Hypothalamus (tissue), 51 donors: ENCODE measurements around the gene FBXW11.
A peak's percentile ranks its signal among the peaks of the same experiment; 100 is the strongest.
"Not testable (repeated sequence)": the region's sequence is repeated elsewhere in the genome, so short reads cannot be mapped to it uniquely, and the experiment has no call there.

Experiments
- DNase-seq, 51 donors: peaks; one replicate each; lab custom pipeline; 2025; lab: John Stamatoyannopoulos, UW

The FBXW11 gene

DNA sequence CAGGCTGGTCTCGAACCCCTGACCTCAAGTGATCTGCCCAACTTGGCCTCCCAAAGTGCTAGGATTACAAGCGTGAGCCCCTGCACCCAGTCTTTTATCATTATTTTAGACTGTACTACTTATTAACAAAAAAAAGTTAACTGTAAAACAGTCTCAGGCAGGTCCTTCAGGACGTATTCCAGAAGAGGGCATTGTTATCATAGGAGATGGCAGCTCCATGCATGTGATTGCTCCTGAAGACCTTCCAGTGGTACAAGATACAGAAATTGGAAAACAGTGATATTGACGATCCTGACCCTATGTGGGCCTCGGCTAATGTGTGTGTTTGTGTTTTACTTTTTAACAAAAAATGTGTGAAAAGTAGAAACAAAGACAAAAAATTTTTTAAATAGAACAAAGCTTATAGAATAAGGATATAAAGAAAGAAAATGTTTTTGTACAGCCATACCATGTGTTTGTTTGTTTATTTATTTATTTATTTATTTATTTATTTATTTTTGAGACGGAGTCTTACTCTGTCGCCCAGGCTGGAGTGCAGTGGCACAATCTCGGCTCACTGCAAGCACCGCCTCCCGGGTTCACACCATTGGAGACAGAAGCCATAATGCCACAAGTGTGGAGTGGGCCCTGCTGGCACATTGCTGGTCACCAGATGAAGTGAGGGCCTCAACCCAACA is 13.8 kb upstream of the FBXW11 start:
- not testable (repeated sequence) for DNase-seq

GRCh38 chr5:172015346-172015745 is 8.9 kb upstream of the FBXW11 start:
- DNase-seq, result no peak

DNA sequence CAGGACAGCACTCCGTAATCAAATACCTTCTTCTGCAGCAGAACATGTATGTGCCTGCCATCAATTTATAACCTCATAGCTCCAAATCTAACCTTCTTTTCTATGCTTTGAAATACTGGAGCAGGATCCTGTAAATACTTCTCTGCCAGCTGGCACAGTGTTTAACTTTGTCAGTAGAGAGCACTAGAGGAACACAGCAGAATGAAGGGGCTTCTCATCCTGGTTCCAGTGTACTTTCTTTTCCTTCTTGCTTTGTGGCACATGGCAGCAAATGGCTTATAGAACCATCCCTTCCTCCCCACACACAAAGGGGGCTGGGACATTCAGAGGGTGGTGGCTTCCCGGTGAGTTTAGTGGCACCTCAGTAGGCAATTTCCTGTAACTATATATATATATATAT is 3.8 kb upstream of the FBXW11 start:
- no peak for DNase-seq

DNA sequence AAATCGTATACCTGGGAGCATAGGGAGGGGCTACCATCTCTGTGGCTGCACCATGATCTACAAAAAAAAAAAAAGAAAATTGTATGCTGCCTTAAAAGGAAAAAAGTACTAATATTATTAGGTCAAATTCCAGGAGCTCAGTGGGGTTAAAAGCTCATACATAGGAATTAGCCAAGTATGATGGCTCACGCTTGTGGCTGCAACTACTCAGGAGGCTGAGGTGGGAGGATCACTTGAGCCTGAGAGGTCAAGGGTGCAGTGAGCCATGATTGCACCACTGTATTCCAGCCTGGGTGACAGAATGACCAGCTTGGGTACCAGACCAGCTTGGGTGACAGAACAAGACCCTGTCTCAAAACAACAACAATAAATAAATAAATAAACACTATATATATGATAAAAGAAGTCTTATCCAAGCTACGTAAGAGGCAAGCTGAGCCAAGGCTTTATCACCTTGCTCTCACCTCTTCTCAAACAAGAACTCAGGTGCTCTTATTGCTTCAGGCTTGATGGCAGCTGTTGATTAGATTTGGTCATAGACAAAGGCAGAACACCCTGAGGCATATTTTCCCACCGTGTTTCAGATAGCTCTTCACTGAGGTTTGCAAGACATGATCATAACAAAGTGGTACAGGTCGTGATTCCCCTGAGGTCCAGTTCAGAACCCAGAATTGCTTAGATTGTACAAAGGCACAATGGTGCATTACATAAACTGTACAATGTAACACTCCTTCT is 3.3 kb upstream of the FBXW11 start:
- no peak for DNase-seq

DNA sequence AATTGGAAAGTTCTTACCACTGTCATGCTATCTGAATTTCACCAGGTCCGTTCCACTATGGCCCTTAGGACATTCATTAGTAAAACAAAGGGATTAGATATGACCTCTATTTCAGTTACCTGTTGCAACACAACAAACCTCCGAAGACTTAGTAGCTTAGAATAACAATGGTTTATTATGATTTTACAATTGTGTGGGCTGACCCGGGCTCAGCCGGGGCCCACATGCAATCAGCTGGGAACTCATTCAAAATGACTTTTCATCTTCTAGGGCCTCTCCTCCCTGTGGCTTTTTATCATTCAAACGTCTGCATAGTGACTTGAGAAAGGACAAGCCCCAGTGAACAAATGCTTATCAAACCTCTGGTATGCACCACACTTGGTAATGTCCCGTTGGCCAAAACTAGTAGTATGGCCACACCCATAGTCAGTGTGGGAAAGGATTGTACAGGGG is 2.3 kb upstream of the FBXW11 start:
- no peak for DNase-seq

GRCh38 chr5:172008111-172008455 is 1.6 kb upstream of the FBXW11 start:
- DNase-seq, result no peak

GRCh38 chr5:172007175-172008110 is 1.0 kb upstream of the FBXW11 start:
- peak in 9 of 51 donors; percentile 26 to 51 (median 38) for DNase-seq

GRCh38 chr5:172005708-172006320 is 624 bp downstream of the FBXW11 start:
- peak in 29 of 51 donors; percentile 5 to 67 (median 35) for DNase-seq

DNA sequence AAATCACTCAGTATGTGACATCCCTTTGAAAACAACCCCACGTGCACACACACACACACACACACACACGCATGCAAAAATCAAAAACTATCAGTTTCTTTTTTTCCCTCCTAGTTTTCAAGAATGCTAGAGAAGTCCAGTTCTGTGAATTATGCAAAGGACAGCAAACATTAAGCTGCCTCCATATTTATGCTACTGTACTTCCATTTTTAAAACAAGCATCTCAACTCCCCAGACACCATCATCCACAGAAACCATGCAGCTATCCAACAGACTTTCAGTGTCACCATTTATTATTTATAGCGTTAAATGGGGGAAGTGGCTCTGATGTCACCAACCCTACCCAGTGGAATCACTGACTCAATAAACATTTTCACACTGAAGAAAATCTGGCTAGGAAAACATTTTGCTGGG is 1.6 kb downstream of the FBXW11 start:
- no peak for DNase-seq

- no peak for DNase-seq
These were observed 2.7 kb downstream of the FBXW11 start for GRCh38 chr5:172003746-172004145.

DNA sequence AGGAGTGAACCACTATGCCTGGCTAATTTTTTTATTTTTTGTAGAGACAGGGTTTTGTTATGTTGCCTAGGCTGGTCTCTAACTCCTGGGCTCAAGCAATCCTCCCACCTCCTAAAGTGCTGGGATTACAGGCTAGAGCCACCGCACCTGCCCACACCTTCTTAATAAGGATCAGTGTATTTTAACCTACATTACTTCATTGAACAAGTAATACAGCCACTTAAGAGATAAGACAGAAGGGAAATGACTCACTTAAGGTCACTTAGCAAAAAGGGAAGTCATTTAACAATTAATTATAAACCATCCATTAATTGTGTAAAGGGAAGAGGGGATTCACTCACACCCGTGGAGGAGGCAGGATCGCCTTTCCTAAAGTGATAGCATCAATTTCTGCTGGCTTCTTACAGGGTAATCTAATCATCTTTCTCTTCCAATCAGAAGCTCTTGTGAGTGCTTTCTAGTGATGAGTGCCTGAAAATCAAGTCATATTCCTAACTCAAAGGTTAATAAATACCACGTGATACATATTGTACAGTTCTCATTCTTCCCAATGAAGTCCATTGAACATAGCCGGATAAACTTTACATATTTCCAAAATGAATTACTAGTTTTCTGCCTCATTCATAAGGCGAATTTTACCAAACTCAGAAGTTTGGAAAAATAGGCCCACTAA is 3.5 kb downstream of the FBXW11 start:
- DNase-seq, result no peak

- DNase-seq, result no peak
These were observed 4.1 kb downstream of the FBXW11 start for GRCh38 chr5:172002310-172002709.

DNA sequence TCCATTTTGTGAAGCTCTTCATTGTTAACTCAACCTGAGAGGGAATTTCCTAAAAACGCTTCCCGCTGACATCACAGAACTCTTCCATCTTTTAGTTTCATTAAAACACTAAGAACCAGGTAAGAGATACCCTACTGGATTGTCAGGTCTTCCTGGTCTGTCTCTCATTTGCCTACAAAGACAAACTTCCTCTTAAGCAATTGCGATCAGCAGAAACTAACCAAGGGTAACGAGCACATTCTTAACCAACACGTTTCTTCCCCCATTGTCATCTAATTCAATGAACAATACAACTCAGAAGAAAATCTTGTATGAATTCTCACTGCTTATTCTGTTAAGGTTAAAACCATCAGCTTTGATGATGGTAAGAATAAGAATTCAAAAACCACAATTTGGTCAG is 6.6 kb downstream of the FBXW11 start:
- DNase-seq, result no peak

GRCh38 chr5:171999100-171999499 is 7.3 kb downstream of the FBXW11 start:
- no peak for DNase-seq

GRCh38 chr5:171997011-171997410 is 9.4 kb downstream of the FBXW11 start:
- no peak for DNase-seq

DNA sequence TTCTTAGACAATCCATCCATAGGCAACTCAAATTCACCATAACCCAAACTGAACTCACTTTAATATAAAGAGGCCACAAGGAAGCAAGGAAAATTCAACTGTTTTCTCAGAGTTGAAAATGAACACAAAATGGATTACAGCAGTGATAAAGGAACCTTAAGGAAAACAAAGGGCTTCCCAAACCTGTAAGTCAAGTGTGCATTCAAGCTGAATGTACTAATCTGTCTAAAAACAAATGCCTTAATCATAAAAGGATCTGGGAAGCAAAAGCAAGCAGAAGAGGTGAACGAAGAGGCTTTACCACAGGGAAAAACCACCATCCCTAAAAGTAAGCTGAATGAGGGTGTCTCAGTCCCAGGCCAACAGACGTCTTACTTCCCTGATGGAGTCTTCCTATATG is 13.6 kb downstream of the FBXW11 start:
- no peak for DNase-seq

DNA sequence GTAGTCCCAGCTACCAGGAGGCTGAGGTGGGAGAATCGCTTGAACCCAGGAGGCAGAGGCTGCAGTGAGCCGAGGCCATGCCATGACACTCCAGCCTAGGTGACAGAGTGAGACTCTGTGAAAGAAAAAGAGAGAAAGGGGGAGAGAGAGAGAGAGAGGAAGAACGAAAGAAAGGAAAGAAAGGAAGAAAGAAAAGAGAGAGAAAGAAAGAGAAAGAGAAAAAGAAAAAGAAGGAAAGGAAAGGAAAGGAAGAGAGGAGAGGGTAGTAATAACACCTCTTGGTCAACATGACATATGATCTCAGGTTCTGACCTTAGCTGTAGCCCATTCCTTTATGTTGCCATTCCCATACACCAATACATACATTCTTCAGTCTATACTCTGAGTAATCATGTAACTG is 14.1 kb downstream of the FBXW11 start:
- no peak for DNase-seq

DNA sequence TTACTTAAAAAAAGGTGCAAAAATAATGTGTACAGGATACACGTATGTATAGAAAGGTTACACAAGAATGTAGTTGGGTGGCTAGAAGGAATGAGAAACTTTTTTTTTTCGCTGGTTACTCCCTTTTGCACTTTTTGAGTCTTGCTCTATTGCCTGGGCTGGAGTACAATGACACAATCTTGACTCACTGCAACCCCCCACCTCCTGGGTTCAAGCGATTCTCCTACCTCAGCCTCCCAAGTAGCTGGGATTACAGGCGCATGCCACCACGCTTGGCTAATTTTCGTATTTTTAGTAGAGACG is 15.8 kb downstream of the FBXW11 start:
- DNase-seq, result no peak

GRCh38 chr5:171989946-171990712 is 16.3 kb downstream of the FBXW11 start:
- no peak for DNase-seq

- no peak for DNase-seq
These were observed 17.2 kb downstream of the FBXW11 start for GRCh38 chr5:171989276-171989675.
